GM12801 (cell line): ENCODE results near the gene SCRT2.

Experiments used
- TF ChIP-seq, protein P1 (sequence below): IDR thresholded peaks from one replicate; pipeline ENCODE4 v1.5.1; 2011; ENCODE audit warnings: control low read depth; ENCODE audit not compliant: insufficient read length; ENCODE audit errors: extremely low read depth

The SCRT2 gene

DNA sequence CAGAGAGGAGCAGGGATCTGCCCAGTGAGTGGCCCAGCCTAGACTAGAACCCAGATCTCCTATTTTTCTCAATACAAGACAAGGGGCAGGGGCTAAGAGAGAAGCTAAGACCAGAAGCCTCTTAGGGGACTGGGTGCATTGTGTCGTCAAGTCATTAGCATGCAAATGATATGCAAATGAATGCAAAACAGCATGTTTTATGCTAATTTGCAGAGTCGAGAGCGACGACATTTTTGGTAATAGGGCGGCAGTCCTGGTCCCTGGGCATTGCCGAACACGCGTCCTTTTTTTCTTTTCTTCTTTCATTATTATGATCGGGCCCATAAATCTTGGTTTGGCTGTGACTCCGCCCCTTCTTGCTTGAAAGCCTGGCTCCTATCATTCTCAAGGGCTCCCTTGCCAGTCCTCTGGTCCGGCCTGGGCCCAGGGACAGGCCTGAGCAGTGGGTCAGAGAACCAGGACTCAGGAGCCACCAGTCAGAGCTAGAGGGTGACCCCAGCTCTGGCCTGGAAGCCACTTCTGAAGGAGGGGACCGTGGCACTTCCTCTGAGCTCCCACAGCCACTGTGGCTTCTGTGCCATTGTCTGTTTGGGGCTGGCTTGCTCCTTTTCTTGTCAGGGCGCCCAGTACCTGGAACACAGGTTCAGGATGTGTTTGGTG is 32.0 kb upstream of the SCRT2 start:
- TF ChIP-seq, protein P1, sequence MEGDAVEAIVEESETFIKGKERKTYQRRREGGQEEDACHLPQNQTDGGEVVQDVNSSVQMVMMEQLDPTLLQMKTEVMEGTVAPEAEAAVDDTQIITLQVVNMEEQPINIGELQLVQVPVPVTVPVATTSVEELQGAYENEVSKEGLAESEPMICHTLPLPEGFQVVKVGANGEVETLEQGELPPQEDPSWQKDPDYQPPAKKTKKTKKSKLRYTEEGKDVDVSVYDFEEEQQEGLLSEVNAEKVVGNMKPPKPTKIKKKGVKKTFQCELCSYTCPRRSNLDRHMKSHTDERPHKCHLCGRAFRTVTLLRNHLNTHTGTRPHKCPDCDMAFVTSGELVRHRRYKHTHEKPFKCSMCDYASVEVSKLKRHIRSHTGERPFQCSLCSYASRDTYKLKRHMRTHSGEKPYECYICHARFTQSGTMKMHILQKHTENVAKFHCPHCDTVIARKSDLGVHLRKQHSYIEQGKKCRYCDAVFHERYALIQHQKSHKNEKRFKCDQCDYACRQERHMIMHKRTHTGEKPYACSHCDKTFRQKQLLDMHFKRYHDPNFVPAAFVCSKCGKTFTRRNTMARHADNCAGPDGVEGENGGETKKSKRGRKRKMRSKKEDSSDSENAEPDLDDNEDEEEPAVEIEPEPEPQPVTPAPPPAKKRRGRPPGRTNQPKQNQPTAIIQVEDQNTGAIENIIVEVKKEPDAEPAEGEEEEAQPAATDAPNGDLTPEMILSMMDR = no peak

DNA sequence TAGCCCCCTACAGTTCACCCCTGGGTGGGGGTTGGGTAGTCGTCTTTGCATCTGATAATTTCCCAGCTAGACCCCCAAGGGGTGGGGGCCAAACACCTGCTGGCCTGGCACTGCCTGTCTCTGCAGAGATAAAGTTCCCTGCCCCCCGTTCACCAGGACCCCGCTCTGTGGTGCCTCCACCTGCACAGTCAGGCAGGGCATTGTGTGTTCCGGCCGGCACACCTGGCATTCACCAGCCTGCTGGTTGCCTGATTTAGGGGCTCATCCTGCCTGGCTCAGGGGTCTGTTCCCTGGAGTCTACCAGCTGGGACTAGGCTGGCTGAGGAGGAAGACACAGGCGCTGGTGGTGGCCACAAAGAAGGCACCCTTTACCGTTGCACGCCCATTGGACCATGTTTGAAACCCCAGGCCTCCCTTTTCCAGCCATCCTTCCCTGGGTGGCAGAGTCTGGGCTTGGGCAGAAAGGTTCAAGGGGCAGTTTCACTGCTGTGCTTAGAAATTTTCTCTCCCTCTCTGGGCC is 30.8 kb upstream of the SCRT2 start:
- TF ChIP-seq, protein P1 = no peak

DNA sequence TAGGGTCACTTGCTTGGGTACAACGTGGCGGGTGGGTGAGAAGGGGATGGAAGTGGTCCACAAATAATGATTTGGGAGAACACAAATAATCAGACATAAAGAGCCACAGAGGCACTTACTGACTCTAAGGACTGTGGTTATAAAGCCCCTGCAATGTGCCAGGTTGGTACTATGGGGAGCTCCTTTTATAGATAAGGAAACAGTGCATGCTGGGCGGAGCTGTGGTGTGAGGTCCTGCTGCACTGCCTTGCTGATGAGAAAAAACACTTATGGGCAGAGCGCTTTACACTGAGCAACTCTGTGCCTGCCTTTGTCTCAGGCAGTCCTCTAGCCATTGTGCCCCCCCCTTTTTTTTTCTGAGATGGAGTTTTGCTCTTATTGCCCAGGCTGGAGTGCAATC is 29.1 kb upstream of the SCRT2 start:
- TF ChIP-seq, protein P1 = no peak

DNA sequence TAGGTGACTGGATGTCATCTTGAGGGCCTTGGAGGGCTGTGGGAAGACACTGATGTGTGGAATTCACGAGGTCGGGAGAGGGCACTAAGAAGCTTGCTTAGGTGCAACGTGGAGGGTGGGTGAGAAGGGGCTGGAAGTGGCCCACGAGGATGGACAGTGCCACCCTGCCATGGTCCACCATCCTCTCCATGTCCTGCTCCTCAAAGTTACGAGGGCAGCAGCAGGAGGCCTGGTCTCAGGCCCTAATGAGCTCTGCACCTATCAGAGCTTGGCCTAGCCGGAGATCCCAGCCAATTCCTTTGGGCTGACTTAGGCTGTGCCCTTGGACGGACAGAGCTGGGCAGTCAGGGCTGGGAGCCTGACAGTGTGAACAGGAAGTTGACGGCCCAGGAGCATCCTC is 27.8 kb upstream of the SCRT2 start:
- TF ChIP-seq, protein P1 = no peak

DNA sequence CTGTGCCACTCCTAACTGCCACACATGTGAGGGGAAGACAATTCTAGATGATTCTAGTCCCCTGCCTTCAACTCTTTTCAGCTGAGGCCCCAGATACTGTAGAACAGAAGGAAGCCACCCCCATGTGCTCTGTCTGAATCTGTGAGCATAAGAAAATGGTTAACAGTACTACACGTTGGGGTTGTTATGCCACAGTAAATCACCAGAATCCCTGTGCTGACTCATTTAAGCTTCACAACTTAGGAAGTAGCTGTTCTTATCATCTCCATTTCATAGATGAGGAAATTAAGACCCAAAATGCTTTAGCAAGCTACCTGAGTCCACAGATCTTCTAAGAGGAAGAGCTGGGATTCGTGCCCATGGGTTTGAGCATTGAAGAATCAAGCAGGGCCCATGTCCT is 27.4 kb upstream of the SCRT2 start:
- TF ChIP-seq, protein P1 = no peak

DNA sequence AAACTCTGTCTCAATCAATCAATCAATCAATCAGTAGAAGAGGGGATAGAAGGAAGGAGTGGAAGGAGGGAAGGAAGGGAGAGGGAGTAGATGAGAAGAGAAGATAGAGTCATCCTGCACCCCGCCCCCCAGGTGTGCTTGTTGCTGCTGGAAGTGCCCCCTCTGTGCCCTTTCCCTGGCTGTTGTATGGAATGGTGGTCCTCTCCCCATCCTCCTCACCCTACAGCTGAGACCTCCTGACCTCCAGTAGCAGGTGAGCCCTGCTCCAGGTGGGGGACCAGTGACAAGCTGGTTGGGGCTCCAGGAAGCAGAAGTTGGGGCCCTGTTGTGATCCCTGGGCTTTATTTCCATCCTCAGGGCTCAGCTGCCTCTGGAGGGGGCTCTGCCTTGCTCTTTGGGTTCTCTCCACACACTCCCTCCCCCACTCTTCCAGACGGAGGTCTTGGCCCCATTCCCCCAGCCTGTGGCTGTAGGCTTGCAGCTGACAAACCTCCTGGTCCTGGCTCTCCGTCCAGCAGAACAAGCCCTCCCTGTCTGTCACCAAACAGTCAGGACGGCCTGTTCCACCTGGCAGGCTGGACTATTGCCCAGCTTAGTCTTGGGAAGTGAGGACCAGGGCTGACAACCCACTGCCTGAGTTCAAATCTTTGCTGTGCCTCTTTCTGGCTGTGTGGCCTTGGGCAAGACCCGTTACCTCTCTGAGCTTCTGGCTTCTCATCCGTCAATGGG is 26.0 kb upstream of the SCRT2 start:
- TF ChIP-seq, protein P1 = no peak

DNA sequence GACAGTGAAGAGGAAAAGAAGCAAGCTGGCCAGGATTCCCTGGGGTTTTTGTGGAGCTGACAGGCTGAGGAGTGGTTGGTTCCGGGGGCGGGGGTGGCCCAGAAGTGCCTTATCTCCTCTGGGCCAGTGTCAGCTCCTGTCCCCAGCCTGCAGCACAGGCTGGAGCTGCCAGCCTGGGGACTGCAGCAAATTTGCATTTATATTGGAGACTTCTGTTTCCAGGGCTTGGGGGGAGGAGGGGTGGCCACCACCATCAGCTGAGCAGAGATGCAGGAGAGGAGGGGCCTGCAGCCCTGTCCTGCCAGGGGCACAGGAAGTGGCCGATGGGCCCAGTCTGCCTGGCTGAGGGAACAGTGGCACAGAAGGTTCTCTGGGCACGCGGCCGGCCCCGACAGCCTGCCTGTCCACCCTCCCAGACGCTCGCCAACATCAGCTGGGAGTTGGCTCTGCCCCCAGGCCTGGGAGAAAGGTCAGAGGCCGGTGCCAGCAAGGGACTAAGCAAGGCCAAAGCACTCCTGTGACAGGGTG is 24.3 kb upstream of the SCRT2 start:
- TF ChIP-seq, protein P1 = no peak
